HCT116 (cell line): ENCODE data around the gene H2AZ2. TPM values are rescaled to one million over a fixed set of nuclear protein-coding genes. Genes with fewer than 3 reads are reported as not detected.

Source experiments
- ATAC-seq: fragments of 200-7000 bp; cut with Tn5 transposase; 2 replicates; pipeline ENCODE4 v1.9.1; 2020; ENCODE audit warnings: mild to moderate bottlenecking, moderate library complexity
- BruUV-seq: library from RNA; stranded (reverse); fragments of 400-500 nt; replicated peaks from 2 replicates; lab custom pipeline; 2021; lab: Mats Ljungman, UMichigan
- CTCF ChIA-PET: fragments of 300-600 bp; sonication (Branson Sonifier 250); formaldehyde crosslinking; loops from one replicate; lab custom pipeline; 2021; ENCODE audit warnings: antibody characterized with exemption; lab: Charles Lee
- POLR2A ChIA-PET: fragments of 300-600, 350-600 bp; sonication (Branson Sonifier 250); formaldehyde crosslinking; loops from one replicate; lab custom pipeline; 2021; ENCODE audit warnings: antibody characterized with exemption; lab: Charles Lee
- RAD21 ChIA-PET, 2 experiments: fragments of 300-600 bp; sonication (Branson Sonifier 250); formaldehyde crosslinking; loops; one replicate each; lab custom pipeline; 2023; ENCODE audit warnings: low total read pairs in 2 of 2; ENCODE audit not compliant: uncharacterized antibody in 2 of 2, unreplicated experiment in 2 of 2, low non-redundant PET in 1 of 2; lab: Charles Lee
- DNase-seq: peaks from one replicate; pipeline ENCODE4 v3.0.0-alpha.2; 2010; ENCODE audit warnings: low read depth, low spot score
- H2AFZ ChIP-seq: fragments of 200-600 bp; shearing (Covaris generic), sonication (generic); 2 replicates; pipeline ENCODE4 v1.6.1; 2017; ENCODE audit warnings: low read depth, mixed run types, mixed read lengths, antibody characterized with exemption, low read length; ENCODE audit not compliant: poor library complexity, severe bottlenecking
- H3K27ac ChIP-seq: 2 replicates; pipeline ENCODE4 v1.5.1; 2012; ENCODE audit warnings: low read depth, low read length
- H3K27me3 ChIP-seq: fragments of 200-600 bp; sonication (generic); 2 replicates; pipeline ENCODE4 v1.6.1; 2016; ENCODE audit warnings: mixed run types, low read length, mixed read lengths; ENCODE audit not compliant: insufficient read depth
- H3K36me3 ChIP-seq, 2 experiments: fragments of 200-500 bp in 1 of 2; fragments of 200-600 bp in 1 of 2; sonication (Bioruptor generic) in 1 of 2; sonication (generic) in 1 of 2; 2 replicates each; pipeline versions ENCODE4 v1.5.1 to v1.6.1; 2014 to 2016; ENCODE audit warnings: low read length in 2 of 2, inconsistent platforms in 1 of 2, mixed read lengths in 1 of 2, mixed run types in 1 of 2; ENCODE audit not compliant: insufficient read depth in 2 of 2, control insufficient read depth in 1 of 2
- H3K4me1 ChIP-seq, 2 experiments: fragments of 200-600 bp in 1 of 2; sonication (generic) in 1 of 2; 2 replicates each; pipeline versions ENCODE4 v1.5.1 to v1.6.1; 2012 to 2017; ENCODE audit warnings: low read length in 2 of 2, inconsistent platforms in 1 of 2, mild to moderate bottlenecking in 1 of 2, mixed read lengths in 1 of 2, mixed run types in 1 of 2, moderate library complexity in 1 of 2; ENCODE audit not compliant: insufficient read depth in 2 of 2, control insufficient read depth in 1 of 2
- H3K4me2 ChIP-seq: fragments of 200-600 bp; sonication (generic); 2 replicates; pipeline ENCODE4 v1.6.1; 2017; ENCODE audit warnings: mixed run types, low read length, mixed read lengths
- H3K4me3 ChIP-seq, 2 experiments: fragments of 200-600 bp in 1 of 2; sonication (generic) in 1 of 2; replicated peaks in 1 of 2; 2 replicates each; pipeline ENCODE4 v1.5.1; 2011 to 2016; ENCODE audit warnings: low read length in 2 of 2, control low read depth in 1 of 2, low read depth in 1 of 2, mild to moderate bottlenecking in 1 of 2, mixed read lengths in 1 of 2, mixed run types in 1 of 2
- H3K79me2 ChIP-seq: fragments of 200-600 bp; sonication (generic); 2 replicates; pipeline ENCODE4 v1.6.1; 2017; ENCODE audit warnings: mild to moderate bottlenecking, mixed run types, low read length, moderate library complexity, mixed read lengths; ENCODE audit not compliant: insufficient read depth
- H3K9ac ChIP-seq: fragments of 200-600 bp; sonication (generic); 2 replicates; pipeline ENCODE4 v1.6.1; 2016; ENCODE audit warnings: low read length, mixed read lengths
- H3K9me2 ChIP-seq: fragments of 200-600 bp; sonication (generic), shearing (Covaris generic); 2 replicates; pipeline ENCODE4 v1.6.1; 2017; ENCODE audit warnings: mixed run types, mild to moderate bottlenecking, moderate library complexity; ENCODE audit not compliant: insufficient read depth
- H3K9me3 ChIP-seq, 2 experiments: fragments of 200-500 bp in 1 of 2; fragments of 200-600 bp in 1 of 2; sonication (Bioruptor generic) in 1 of 2; sonication (generic) in 1 of 2; 2 replicates each; pipeline ENCODE4 v1.6.1; 2014 to 2017; ENCODE audit warnings: low read length in 2 of 2, mixed read lengths in 2 of 2, inconsistent platforms in 1 of 2, low read depth in 1 of 2, mild to moderate bottlenecking in 1 of 2, mixed run types in 1 of 2, moderate library complexity in 1 of 2; ENCODE audit not compliant: control insufficient read depth in 1 of 2, insufficient read depth in 1 of 2
- H4K20me1 ChIP-seq: fragments of 200-600 bp; sonication (generic), shearing (Covaris generic); 2 replicates; pipeline ENCODE4 v1.6.1; 2017; ENCODE audit warnings: mixed run types, mild to moderate bottlenecking, moderate library complexity; ENCODE audit not compliant: insufficient read depth
- CTCF ChIP-seq, 3 experiments: fragments of 200-600 bp in 1 of 3; sonication (generic) in 1 of 3; IDR thresholded peaks in 2 of 3; conservative IDR thresholded peaks in 1 of 3; 2 replicates each; pipeline ENCODE4 v1.5.1; 2012 to 2017; ENCODE audit warnings: low read depth in 2 of 3, low read length in 2 of 3, antibody characterized with exemption in 1 of 3, borderline replicate concordance in 1 of 3, control low read depth in 1 of 3, mild to moderate bottlenecking in 1 of 3, mixed read lengths in 1 of 3, mixed run types in 1 of 3, moderate library complexity in 1 of 3; ENCODE audit not compliant: insufficient read depth in 1 of 3
- ELF1 ChIP-seq: IDR thresholded peaks from 2 replicates; pipeline ENCODE4 v1.6.1; 2012; ENCODE audit warnings: low read depth, borderline replicate concordance
- RAD21 ChIP-seq: IDR thresholded peaks from 2 replicates; pipeline ENCODE4 v1.6.1; 2012; ENCODE audit warnings: low read depth, mild to moderate bottlenecking
- SIN3A ChIP-seq: IDR thresholded peaks from 2 replicates; pipeline ENCODE4 v1.6.1; 2012; ENCODE audit warnings: low read depth
- YY1 ChIP-seq: IDR thresholded peaks from 2 replicates; pipeline ENCODE4 v1.6.1; 2011; ENCODE audit warnings: low read length, low read depth, moderate library complexity, mild to moderate bottlenecking; ENCODE audit not compliant: insufficient replicate concordance; ENCODE audit errors: extremely low read depth
- ZNF274 ChIP-seq: fragments of 200-500 bp; sonication (Bioruptor generic); IDR thresholded peaks from 2 replicates; pipeline ENCODE4 v1.6.1; 2014; ENCODE audit warnings: mild to moderate bottlenecking, low read depth, low read length, inconsistent platforms
- intact Hi-C: fragments of 100-400 bp; cut with micrococcal nuclease; formaldehyde crosslinking; loops from 2 replicates; pipeline ENCODE4 v1.10.0; 2022
- total RNA-seq: library from RNA; stranded (reverse); gene quantifications from one replicate; pipeline ENCODE4 v1.2.1, GENCODE V29; 2021; ENCODE audit not compliant: unreplicated experiment

H2AZ2 gene
- total RNA-seq, 1 experiment from 2014 or later = 226 TPM

GRCh38 chr7:44819292-44819691 is 28.6 kb downstream of the H2AZ2 start:
- ChIA-PET RAD21 (no interaction called here), CTCF (no interaction called here), POLR2A (interaction anchor here (0.6 kb wide), 1 partner anchor 208 kb away, joined by 3 read pairs; no protein-coding TSS in a partner anchor)
- Histone ChIP-seq H3K9me3 (no peaks in the 10 kb centered on the region), H3K27ac (no peak overlapping the region), H3K9me2 (no peaks in the 10 kb centered on the region), H3K79me2 (no peaks in the 10 kb centered on the region), H3K36me3 (peaks cover 4% of the 10 kb centered on the region in 2 experiments; a peak in 1 of 4 replicates), H3K4me2 (no peak overlapping the region), H3K9ac (no peak overlapping the region), H3K4me3 (no peak overlapping the region), H2AFZ (no peak overlapping the region), H4K20me1 (no peaks in the 10 kb centered on the region), H3K4me1 (no peaks in the 10 kb centered on the region), H3K27me3 (no peaks in the 10 kb centered on the region)
- DNase-seq (no peak), ATAC-seq (no peak)
- TF ChIP-seq ELF1 = no peak
- TF ChIP-seq CTCF (IDR thresholded peaks at IDR 0.05 in 2 of 3, conservative IDR thresholded peaks at IDR 0.05 in 1 of 3; ENCODE audit: borderline replicate concordance in 1 of 3, insufficient read depth in 1 of 3, low read depth in 2 of 3, low read length in 2 of 3) = no peak
- no peak for TF ChIP-seq SIN3A
- TF ChIP-seq YY1 = no peak
- intact Hi-C loops = no loop called here
- no TSS peak for BruUV-seq

- ChIA-PET CTCF (no interaction called here), RAD21 (no interaction called here), POLR2A (no interaction called here)
- H3K4me3 ChIP-seq = no peak overlapping the region
- ATAC-seq (no peak), DNase-seq (no peak)
- no peaks in the 10 kb centered on the region for H3K9me2 ChIP-seq
- TF ChIP-seq ELF1 (no peak), ZNF274 (no peak), RAD21 (peak; percentile 15; the same call in 1 of the 2 replicates)
- no peaks in the 10 kb centered on the region for H3K9me3 ChIP-seq
- no peaks in the 10 kb centered on the region for H4K20me1 ChIP-seq
- H3K4me2 ChIP-seq = no peak overlapping the region
- H3K79me2 ChIP-seq = no peaks in the 10 kb centered on the region
- H3K27ac ChIP-seq = no peak overlapping the region
- H3K36me3 ChIP-seq = no peaks in the 10 kb centered on the region
- H2AFZ ChIP-seq = no peak overlapping the region
- H3K27me3 ChIP-seq = no peaks in the 10 kb centered on the region
- intact Hi-C loops = no loop called here
- BruUV-seq = no TSS peak
- H3K4me1 ChIP-seq = peaks cover 12 to 15% of the 10 kb centered on the region in 2 experiments
- no peak overlapping the region for H3K9ac ChIP-seq
These were observed 33.0 kb downstream of the H2AZ2 start for GRCh38 chr7:44814919-44815318.
